Neuronal stem cell (in vitro differentiated cells): ENCODE measurements around the gene ITGB5.
"Not testable (repeated sequence)": the region's sequence is repeated elsewhere in the genome, so short reads cannot be mapped to it uniquely, and the experiment has no call there.

Experiments used
- DNase-seq: peaks from one replicate; pipeline ENCODE4 v3.0.0-alpha.2; 2013; ENCODE audit warnings: low spot score
- H2AFZ ChIP-seq: one replicate; pipeline ENCODE4 v1.6.1; 2013; ENCODE audit warnings: mild to moderate bottlenecking, low read length, inconsistent platforms
- H2AK5ac ChIP-seq: 2 replicates; pipeline ENCODE4 v1.6.1; 2013; ENCODE audit warnings: low read depth, mild to moderate bottlenecking, inconsistent platforms, low read length, moderate library complexity, mixed read lengths
- H2BK120ac ChIP-seq: 2 replicates; pipeline ENCODE4 v1.6.1; 2013; ENCODE audit warnings: low read depth, mild to moderate bottlenecking, inconsistent platforms, low read length, moderate library complexity, mixed read lengths
- H2BK12ac ChIP-seq: one replicate; pipeline ENCODE4 v1.6.1; 2013; ENCODE audit warnings: low read length, inconsistent platforms
- H2BK15ac ChIP-seq: 2 replicates; pipeline ENCODE4 v1.6.1; 2013; ENCODE audit warnings: mild to moderate bottlenecking, low read length, inconsistent platforms, mixed read lengths
- H2BK5ac ChIP-seq: one replicate; pipeline ENCODE4 v1.6.1; 2013; ENCODE audit warnings: inconsistent platforms, mild to moderate bottlenecking, low read length, moderate library complexity
- H3K14ac ChIP-seq: one replicate; pipeline ENCODE4 v1.6.1; 2013; ENCODE audit warnings: low read length, inconsistent platforms
- H3K18ac ChIP-seq: 2 replicates; pipeline ENCODE4 v1.6.1; 2013; ENCODE audit warnings: low read length, inconsistent platforms
- H3K23ac ChIP-seq: 2 replicates; pipeline ENCODE4 v1.6.1; 2013; ENCODE audit warnings: low read depth, mild to moderate bottlenecking, mixed read lengths, low read length, inconsistent platforms; ENCODE audit not compliant: poor library complexity
- H3K27ac ChIP-seq: replicated peaks from 3 replicates; pipeline ENCODE4 v1.5.1; 2013; ENCODE audit warnings: low read length, inconsistent platforms
- H3K27me3 ChIP-seq, 3 experiments: 2 replicates each; pipeline ENCODE4 v1.6.1; 2013; ENCODE audit warnings: low read length in 3 of 3, mild to moderate bottlenecking in 2 of 3, inconsistent platforms in 1 of 3, low read depth in 1 of 3, mixed read lengths in 1 of 3, moderate library complexity in 1 of 3; ENCODE audit not compliant: control insufficient read depth in 3 of 3, insufficient read depth in 3 of 3
- H3K36me3 ChIP-seq, 2 donors: replicated peaks in 1 of 2; 2 replicates each; pipeline ENCODE4 v1.6.1; 2013; ENCODE audit warnings: low read length in 2 of 2; ENCODE audit not compliant: control insufficient read depth in 2 of 2, insufficient read depth in 2 of 2
- H3K4ac ChIP-seq: 2 replicates; pipeline ENCODE4 v1.6.1; 2013; ENCODE audit warnings: inconsistent platforms, mild to moderate bottlenecking, low read length, moderate library complexity
- H3K4me1 ChIP-seq, 2 donors: 1 replicate in 1 of 2; 2 replicates in 1 of 2; pipeline ENCODE4 v1.6.1; 2013; ENCODE audit warnings: low read length in 2 of 2, low read depth in 1 of 2; ENCODE audit not compliant: control insufficient read depth in 2 of 2, insufficient read depth in 1 of 2
- H3K4me2 ChIP-seq: one replicate; pipeline ENCODE4 v1.6.1; 2013; ENCODE audit warnings: mild to moderate bottlenecking, low read length, inconsistent platforms; ENCODE audit not compliant: insufficient read depth, poor library complexity, severe bottlenecking
- H3K4me3 ChIP-seq, 2 donors: 2 replicates each; pipeline ENCODE4 v1.5.1; 2013; ENCODE audit warnings: low read length in 2 of 2, mild to moderate bottlenecking in 2 of 2, inconsistent platforms in 1 of 2, moderate library complexity in 1 of 2
- H3K79me1 ChIP-seq: one replicate; pipeline ENCODE4 v1.6.1; 2013; ENCODE audit warnings: low read depth, mild to moderate bottlenecking, inconsistent platforms, low read length, moderate library complexity
- H3K9ac ChIP-seq: one replicate; pipeline ENCODE4 v1.6.1; 2013; ENCODE audit warnings: mild to moderate bottlenecking, low read depth, low read length, inconsistent platforms; ENCODE audit not compliant: poor library complexity
- H3K9me3 ChIP-seq, 2 donors: replicated peaks in 1 of 2; 2 replicates each; pipeline versions ENCODE3 to v1.6.1; 2013; ENCODE audit warnings: low read length in 2 of 2, mild to moderate bottlenecking in 2 of 2, inconsistent platforms in 1 of 2, low read depth in 1 of 2, mixed read lengths in 1 of 2, moderate library complexity in 1 of 2; ENCODE audit not compliant: control insufficient read depth in 2 of 2, insufficient read depth in 1 of 2
- H4K8ac ChIP-seq: one replicate; pipeline ENCODE4 v1.6.1; 2013; ENCODE audit warnings: low read depth, mild to moderate bottlenecking, inconsistent platforms, low read length, moderate library complexity
- H4K91ac ChIP-seq: one replicate; pipeline ENCODE4 v1.6.1; 2013; ENCODE audit warnings: low read length, low read depth, mild to moderate bottlenecking, inconsistent platforms; ENCODE audit not compliant: poor library complexity
- WGBS, 2 donors: extraction: QIAGEN DNeasy Blood & Tissue Kit; methylation state at CpG; one replicate each; pipeline ENCODE4 v1.1.7; 2013; ENCODE audit warnings: missing lambda C conversion rate in 2 of 2, mixed read lengths in 1 of 2; ENCODE audit not compliant: insufficient read length in 2 of 2, insufficient replicate concordance in 1 of 2; ENCODE audit errors: extremely low coverage in 2 of 2; 5-methylcytosine and 5-hydroxymethylcytosine counted together

ITGB5 gene

GRCh38 chr3:124829178-124829818, 57.9 kb downstream of the ITGB5 start:
- Histone ChIP-seq H4K91ac (no peak overlapping the region), H3K27me3 (no peaks in the 10 kb centered on the region), H3K27ac (no peak overlapping the region), H2BK15ac (no peak overlapping the region), H3K18ac (no peak overlapping the region), H2AK5ac (no peak overlapping the region), H4K8ac (no peak overlapping the region), H2BK5ac (no peak overlapping the region), H2BK12ac (no peak overlapping the region), H3K14ac (no peak overlapping the region), H2AFZ (no peak overlapping the region), H3K4me3 (no peak overlapping the region), H3K23ac (no peak overlapping the region), H3K9me3 (no peaks in the 10 kb centered on the region), H3K4me2 (no peak overlapping the region), H3K79me1 (no peaks in the 10 kb centered on the region), H3K4me1 (peaks cover 4 to 13% of the 10 kb centered on the region in 2 donors), H2BK120ac (no peak overlapping the region), H3K4ac (no peak overlapping the region), H3K9ac (no peak overlapping the region), H3K36me3 (peaks cover 0 to 8% of the 10 kb centered on the region in 2 donors)
- DNase-seq = no peak
- no CpG with 5 or more reads among the region's 15 CpGs for WGBS, 2 donors

GRCh38 chr3:124827476-124828206, 59.5 kb downstream of the ITGB5 start:
- not testable (repeated sequence) for H2BK12ac ChIP-seq, H3K36me3 ChIP-seq, H3K18ac ChIP-seq, H3K14ac ChIP-seq, H4K8ac ChIP-seq, H3K27me3 ChIP-seq, H3K9ac ChIP-seq, H3K9me3 ChIP-seq, H2AFZ ChIP-seq, H2BK15ac ChIP-seq, H4K91ac ChIP-seq, H3K79me1 ChIP-seq, H3K23ac ChIP-seq, H3K4me3 ChIP-seq, H2BK5ac ChIP-seq, H3K4ac ChIP-seq, H2BK120ac ChIP-seq, H2AK5ac ChIP-seq
- peak; percentile 46 for DNase-seq
- no CpG with 5 or more reads among the region's 15 CpGs for WGBS, 2 donors
- peak overlapping the region; percentile 53 for H3K27ac ChIP-seq
- peaks cover 5 to 13% of the 10 kb centered on the region in 2 donors for H3K4me1 ChIP-seq
- H3K4me2 ChIP-seq = peak overlapping the region; percentile 22

GRCh38 chr3:124826703-124827102, 60.5 kb downstream of the ITGB5 start:
- H3K18ac ChIP-seq = no peak overlapping the region
- no peak overlapping the region for H2BK5ac ChIP-seq
- no CpG with 5 or more reads among the region's 3 CpGs for WGBS, 2 donors
- no peak overlapping the region for H4K8ac ChIP-seq
- H3K4me3 ChIP-seq = no peak overlapping the region
- H3K9me3 ChIP-seq = no peaks in the 10 kb centered on the region
- H3K79me1 ChIP-seq = no peaks in the 10 kb centered on the region
- no peak overlapping the region for H3K23ac ChIP-seq
- H3K36me3 ChIP-seq = no peaks in the 10 kb centered on the region
- H3K4me1 ChIP-seq = peaks cover 5 to 13% of the 10 kb centered on the region in 2 donors
- H2AK5ac ChIP-seq = no peak overlapping the region
- no peak overlapping the region for H2BK12ac ChIP-seq
- H4K91ac ChIP-seq = no peak overlapping the region
- no peak for DNase-seq
- no peak overlapping the region for H2AFZ ChIP-seq
- no peaks in the 10 kb centered on the region for H3K27me3 ChIP-seq
- no peak overlapping the region for H3K9ac ChIP-seq
- no peak overlapping the region for H3K14ac ChIP-seq
- no peak overlapping the region for H2BK15ac ChIP-seq
- H3K4ac ChIP-seq = no peak overlapping the region
- H2BK120ac ChIP-seq = no peak overlapping the region
- no peak overlapping the region for H3K4me2 ChIP-seq
- H3K27ac ChIP-seq = no peak overlapping the region

- H3K4me1 ChIP-seq = peaks cover 5 to 13% of the 10 kb centered on the region in 2 donors
- H3K9me3 ChIP-seq = no peaks in the 10 kb centered on the region
- no peak for DNase-seq
- H2BK15ac ChIP-seq = no peak overlapping the region
- no peaks in the 10 kb centered on the region for H3K27me3 ChIP-seq
- no CpG with 5 or more reads among the region's 4 CpGs for WGBS, 2 donors
- H2BK5ac ChIP-seq = no peak overlapping the region
- no peak overlapping the region for H3K4me2 ChIP-seq
- no peak overlapping the region for H2BK12ac ChIP-seq
- H3K27ac ChIP-seq = no peak overlapping the region
- no peak overlapping the region for H3K9ac ChIP-seq
- H3K18ac ChIP-seq = no peak overlapping the region
- no peak overlapping the region for H2AK5ac ChIP-seq
- no peak overlapping the region for H4K91ac ChIP-seq
- H3K23ac ChIP-seq = no peak overlapping the region
- H2AFZ ChIP-seq = no peak overlapping the region
- peaks cover 2% of the 10 kb centered on the region for H3K79me1 ChIP-seq
- no peak overlapping the region for H2BK120ac ChIP-seq
- no peak overlapping the region for H3K4ac ChIP-seq
- H3K4me3 ChIP-seq = no peak overlapping the region
- H4K8ac ChIP-seq = no peak overlapping the region
- peaks cover 0 to 2% of the 10 kb centered on the region in 2 donors for H3K36me3 ChIP-seq
- H3K14ac ChIP-seq = no peak overlapping the region
These were observed 62.8 kb downstream of the ITGB5 start for GRCh38 chr3:124824286-124824915.
